Kidney (tissue), 14 donors: Measurements from ENCODE around the gene PBX3. TPM values are rescaled to one million over a fixed set of nuclear protein-coding genes. Genes with fewer than 3 reads are reported as not detected.

Experiments used
- DNase-seq, 5 donors: peaks; one replicate each; pipeline ENCODE4 v3.0.0-alpha.2; 2013 to 2020
- FAIRE-seq: peaks from 2 replicates; lab custom pipeline; 2012; peaks lifted over from hg19 to GRCh38; lab: Jason Lieb, UNC
- H3K27ac ChIP-seq, 2 donors: one replicate each; pipeline ENCODE4 v1.7.0; 2013; ENCODE audit warnings: low read depth in 2 of 2, low read length in 2 of 2, inconsistent platforms in 1 of 2
- H3K27me3 ChIP-seq: one replicate; pipeline ENCODE4 v1.7.1; 2013; ENCODE audit warnings: low read length, inconsistent platforms; ENCODE audit not compliant: control insufficient read depth, insufficient read depth
- H3K36me3 ChIP-seq, 3 donors: one replicate each; pipeline versions ENCODE4 v1.7.0 to v1.7.1; 2013; ENCODE audit warnings: low read length in 3 of 3, control low read depth in 1 of 3, inconsistent platforms in 1 of 3; ENCODE audit not compliant: insufficient read depth in 3 of 3, control insufficient read depth in 2 of 3
- H3K4me1 ChIP-seq, 3 donors: one replicate each; pipeline versions ENCODE4 v1.7.0 to v1.7.1; 2013; ENCODE audit warnings: low read length in 3 of 3, inconsistent platforms in 1 of 3, low read depth in 1 of 3; ENCODE audit not compliant: control insufficient read depth in 2 of 3, insufficient read depth in 2 of 3
- H3K4me3 ChIP-seq, 3 donors: one replicate each; pipeline versions ENCODE4 v1.7.0 to v1.8.1; 2013; ENCODE audit warnings: low read length in 3 of 3, control low read depth in 1 of 3, inconsistent platforms in 1 of 3
- H3K9ac ChIP-seq, 3 donors: one replicate each; pipeline versions ENCODE4 v1.7.0 to v1.7.1; 2013; ENCODE audit warnings: low read length in 3 of 3, control low read depth in 1 of 3, inconsistent platforms in 1 of 3
- H3K9me3 ChIP-seq, 3 donors: one replicate each; pipeline versions ENCODE4 v1.7.0 to v1.7.1; 2013; ENCODE audit warnings: low read length in 3 of 3, control low read depth in 1 of 3, inconsistent platforms in 1 of 3; ENCODE audit not compliant: control insufficient read depth in 2 of 3, insufficient read depth in 1 of 3
- intact Hi-C: fragments of 100-400 bp; cut with DNase I; formaldehyde crosslinking; loops from one replicate; pipeline ENCODE4 v1.11.1; 2022
- polyA plus RNA-seq: library from polyadenylated mRNA; stranded (reverse); fragments of 350-450 nt; fragmentation: Illumina TruSeq; extraction: RNeasy Lipid Tissue Mini Kit (QIAGEN cat#74804); gene quantifications from one replicate; pipeline ENCODE4 v1.2.3, GENCODE V29; 2014; ENCODE audit warnings: low read depth, low replicate concordance; ENCODE audit not compliant: insufficient read depth
- total RNA-seq: library from RNA; stranded (reverse); fragmentation: NEBNext Ultra II Directional; extraction: Animal tissue kit (Norgen Biotek cat#: 25700); gene quantifications from one replicate; pipeline ENCODE4 v1.2.1, GENCODE V29; 2021
- TF ChIP-seq, protein P1 (sequence below): IDR thresholded peaks from 3 replicates; pipeline ENCODE4 v1.5.1; 2012; ENCODE audit warnings: mild to moderate bottlenecking, moderate library complexity, borderline replicate concordance; ENCODE audit not compliant: insufficient read depth; ENCODE audit errors: extremely low read depth
- donor health status: control.
- donor health status: control.
- donor health status: control.
- donor health status: control.
- donor health status: control.
- donor health status: DM: yes; HTN: yes; CAD: no.
- donor health status: Normal renal cell carcinoma (clear cell type).

The PBX3 gene
- total and polyA plus RNA-seq, 2 donors from 2014 or later, result 10.2 to 23.6 TPM

- DNase-seq, result no peak
- FAIRE-seq, result no peak
- H3K9ac ChIP-seq, result no peak overlapping the region
- H3K27ac ChIP-seq, result no peak overlapping the region
- intact Hi-C loops, result no loop called here
- no peaks in the 10 kb centered on the region for H3K36me3 ChIP-seq
- H3K9me3 ChIP-seq, result no peaks in the 10 kb centered on the region
- no peaks in the 10 kb centered on the region for H3K27me3 ChIP-seq
- H3K4me1 ChIP-seq, result peaks cover 0 to 2% (median 0%) of the 10 kb centered on the region in 3 donors
- H3K4me3 ChIP-seq, result no peak overlapping the region
- TF ChIP-seq, protein P1, sequence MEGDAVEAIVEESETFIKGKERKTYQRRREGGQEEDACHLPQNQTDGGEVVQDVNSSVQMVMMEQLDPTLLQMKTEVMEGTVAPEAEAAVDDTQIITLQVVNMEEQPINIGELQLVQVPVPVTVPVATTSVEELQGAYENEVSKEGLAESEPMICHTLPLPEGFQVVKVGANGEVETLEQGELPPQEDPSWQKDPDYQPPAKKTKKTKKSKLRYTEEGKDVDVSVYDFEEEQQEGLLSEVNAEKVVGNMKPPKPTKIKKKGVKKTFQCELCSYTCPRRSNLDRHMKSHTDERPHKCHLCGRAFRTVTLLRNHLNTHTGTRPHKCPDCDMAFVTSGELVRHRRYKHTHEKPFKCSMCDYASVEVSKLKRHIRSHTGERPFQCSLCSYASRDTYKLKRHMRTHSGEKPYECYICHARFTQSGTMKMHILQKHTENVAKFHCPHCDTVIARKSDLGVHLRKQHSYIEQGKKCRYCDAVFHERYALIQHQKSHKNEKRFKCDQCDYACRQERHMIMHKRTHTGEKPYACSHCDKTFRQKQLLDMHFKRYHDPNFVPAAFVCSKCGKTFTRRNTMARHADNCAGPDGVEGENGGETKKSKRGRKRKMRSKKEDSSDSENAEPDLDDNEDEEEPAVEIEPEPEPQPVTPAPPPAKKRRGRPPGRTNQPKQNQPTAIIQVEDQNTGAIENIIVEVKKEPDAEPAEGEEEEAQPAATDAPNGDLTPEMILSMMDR, result no peak
These were observed 40.5 kb downstream of the PBX3 start for GRCh38 chr9:125787715-125788114.

DNA sequence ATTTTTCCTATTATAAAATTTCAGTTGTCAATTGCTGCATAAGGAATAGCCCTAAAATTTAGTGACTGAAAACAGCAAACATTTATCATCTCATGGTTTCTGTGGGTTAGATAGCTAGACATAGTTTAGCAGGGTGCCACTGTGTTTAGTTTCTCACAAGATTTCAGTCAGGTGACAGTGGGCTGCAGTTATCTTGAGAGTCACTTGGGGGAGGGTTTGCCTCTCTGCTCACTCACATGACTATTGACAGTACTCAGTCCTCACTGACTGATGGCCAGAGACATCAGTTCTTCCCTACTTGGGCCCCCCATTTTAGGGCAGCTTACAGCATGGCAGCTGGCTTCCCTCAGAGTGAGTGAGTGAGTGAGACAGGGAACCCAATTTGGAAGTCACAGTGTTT, 42.0 kb downstream of the PBX3 start:
- no peak overlapping the region for H3K27ac ChIP-seq
- H3K4me1 ChIP-seq, result peaks cover 0 to 2% (median 0%) of the 10 kb centered on the region in 3 donors
- H3K36me3 ChIP-seq, result no peaks in the 10 kb centered on the region
- H3K27me3 ChIP-seq, result no peaks in the 10 kb centered on the region
- TF ChIP-seq, protein P1, result no peak
- H3K9ac ChIP-seq, result no peak overlapping the region
- intact Hi-C loops, result no loop called here
- DNase-seq, result no peak
- no peak for FAIRE-seq
- no peaks in the 10 kb centered on the region for H3K9me3 ChIP-seq
- H3K4me3 ChIP-seq, result no peak overlapping the region

DNA sequence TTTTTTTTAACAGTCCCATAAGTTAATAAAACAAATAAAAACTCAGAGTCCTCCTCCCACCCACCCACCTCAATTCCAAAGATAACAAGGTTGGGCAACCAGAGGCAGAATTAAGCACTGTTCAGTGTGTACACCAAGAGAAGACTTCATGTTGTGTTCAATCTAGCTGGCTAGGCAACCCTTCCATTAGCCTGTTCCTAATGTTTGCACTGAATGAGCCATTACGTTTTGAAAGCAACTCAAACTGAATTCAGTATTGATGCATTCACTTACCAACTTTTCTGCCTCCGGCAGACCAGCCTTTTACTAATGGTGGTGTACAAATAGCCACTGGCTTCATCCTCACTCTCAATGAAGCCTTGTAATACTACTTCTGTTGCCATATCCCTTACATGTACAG, 47.5 kb downstream of the PBX3 start:
- no peak for FAIRE-seq
- H3K4me1 ChIP-seq, result no peaks in the 10 kb centered on the region
- intact Hi-C loops, result no loop called here
- no peak overlapping the region for H3K9ac ChIP-seq
- H3K9me3 ChIP-seq, result no peaks in the 10 kb centered on the region
- TF ChIP-seq, protein P1, result no peak
- H3K36me3 ChIP-seq, result no peaks in the 10 kb centered on the region
- no peak overlapping the region for H3K4me3 ChIP-seq
- H3K27ac ChIP-seq, result no peak overlapping the region
- no peaks in the 10 kb centered on the region for H3K27me3 ChIP-seq
- DNase-seq, result no peak

DNA sequence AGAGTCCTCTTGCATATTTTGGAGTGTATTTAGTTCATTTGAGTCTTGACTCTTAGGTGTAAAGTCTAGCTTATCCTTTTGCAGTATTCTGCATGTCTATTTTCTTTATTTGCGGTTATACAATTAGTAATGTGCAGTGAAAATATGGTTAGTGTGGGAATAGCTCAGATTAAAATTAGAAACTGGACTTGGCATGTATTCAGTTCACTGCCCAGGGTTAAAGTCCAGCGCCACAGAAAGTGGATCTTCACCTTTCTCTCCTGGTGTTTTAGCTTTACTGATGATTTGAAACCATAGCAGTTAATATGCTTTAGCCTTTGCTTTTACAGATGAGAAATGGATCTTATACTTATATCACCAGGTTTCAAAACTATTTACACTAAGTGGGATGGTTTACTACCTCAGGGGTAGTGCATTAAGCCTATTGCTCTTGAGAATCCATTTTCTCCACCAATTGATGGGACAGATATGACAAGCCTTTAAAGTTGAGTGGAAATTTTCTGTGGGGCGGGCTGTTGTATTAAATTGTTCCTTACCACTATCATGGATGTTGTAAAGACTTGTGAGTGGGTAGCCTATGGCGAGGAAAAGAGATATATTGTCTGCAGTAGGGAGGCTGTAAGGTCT, 48.9 kb downstream of the PBX3 start:
- FAIRE-seq, result no peak
- Histone ChIP-seq H3K9me3 (no peaks in the 10 kb centered on the region), H3K4me3 (no peak overlapping the region), H3K4me1 (no peaks in the 10 kb centered on the region), H3K27ac (no peak overlapping the region), H3K36me3 (no peaks in the 10 kb centered on the region), H3K9ac (no peak overlapping the region), H3K27me3 (no peaks in the 10 kb centered on the region)
- TF ChIP-seq, protein P1, result no peak
- DNase-seq, result no peak
- intact Hi-C loops, result no loop called here
